Aortic smooth muscle cell (primary cell): ENCODE results near the gene SULT4A1. TPM values are rescaled to one million over a fixed set of nuclear protein-coding genes. Genes with fewer than 3 reads are reported as not detected.

ENCODE experiments used
- total RNA-seq: library from RNA; depleted of rRNA; stranded (reverse); fragments of >200 nt; gene quantifications from 2 replicates; pipeline ENCODE4 v1.2.3, GENCODE V29; 2014

SULT4A1 gene, protein sequence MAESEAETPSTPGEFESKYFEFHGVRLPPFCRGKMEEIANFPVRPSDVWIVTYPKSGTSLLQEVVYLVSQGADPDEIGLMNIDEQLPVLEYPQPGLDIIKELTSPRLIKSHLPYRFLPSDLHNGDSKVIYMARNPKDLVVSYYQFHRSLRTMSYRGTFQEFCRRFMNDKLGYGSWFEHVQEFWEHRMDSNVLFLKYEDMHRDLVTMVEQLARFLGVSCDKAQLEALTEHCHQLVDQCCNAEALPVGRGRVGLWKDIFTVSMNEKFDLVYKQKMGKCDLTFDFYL
- 0.26 and 0.31 TPM in 2 replicates for total RNA-seq

DNA sequence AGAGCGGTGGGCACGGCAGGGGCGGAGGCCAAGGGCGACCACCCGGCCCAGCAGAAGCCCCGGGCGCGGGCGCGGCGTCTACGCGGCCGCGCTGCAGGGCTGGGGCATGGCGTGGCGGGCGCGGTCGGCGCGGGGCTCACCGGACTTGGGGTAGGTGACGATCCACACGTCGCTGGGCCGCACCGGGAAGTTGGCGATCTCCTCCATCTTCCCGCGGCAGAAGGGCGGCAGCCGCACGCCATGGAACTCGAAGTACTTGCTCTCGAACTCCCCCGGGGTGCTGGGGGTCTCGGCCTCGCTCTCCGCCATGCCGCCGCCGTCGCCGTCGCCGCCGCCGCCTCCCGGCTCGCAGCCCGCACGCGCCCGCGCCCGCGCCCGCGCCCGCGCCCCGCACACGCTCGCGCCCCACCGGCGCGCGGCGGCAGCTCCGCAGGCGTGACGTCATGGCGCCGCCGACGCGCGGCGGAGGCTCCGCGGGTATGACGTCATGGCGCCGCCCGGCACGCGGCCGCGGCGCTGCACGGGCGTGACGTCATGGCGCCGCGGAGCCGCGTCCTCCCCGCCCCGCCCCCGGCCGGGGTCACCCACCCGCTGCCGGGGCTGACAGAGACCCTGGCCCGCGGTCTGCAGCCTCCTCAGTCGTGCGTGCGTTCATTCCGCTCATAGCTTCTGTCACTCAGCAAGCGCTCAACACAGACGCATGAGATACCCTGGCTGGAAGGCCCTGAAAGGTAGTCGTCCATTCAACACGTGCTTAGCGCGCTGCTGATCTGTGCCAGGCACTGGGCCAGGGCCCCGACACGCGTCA lies at the start of gene SULT4A1:
TSS of gene SULT4A1 (minus strand) at position 440 of the 808 bp plus-strand sequence. CDS start at position 309, 131 bp downstream.

DNA sequence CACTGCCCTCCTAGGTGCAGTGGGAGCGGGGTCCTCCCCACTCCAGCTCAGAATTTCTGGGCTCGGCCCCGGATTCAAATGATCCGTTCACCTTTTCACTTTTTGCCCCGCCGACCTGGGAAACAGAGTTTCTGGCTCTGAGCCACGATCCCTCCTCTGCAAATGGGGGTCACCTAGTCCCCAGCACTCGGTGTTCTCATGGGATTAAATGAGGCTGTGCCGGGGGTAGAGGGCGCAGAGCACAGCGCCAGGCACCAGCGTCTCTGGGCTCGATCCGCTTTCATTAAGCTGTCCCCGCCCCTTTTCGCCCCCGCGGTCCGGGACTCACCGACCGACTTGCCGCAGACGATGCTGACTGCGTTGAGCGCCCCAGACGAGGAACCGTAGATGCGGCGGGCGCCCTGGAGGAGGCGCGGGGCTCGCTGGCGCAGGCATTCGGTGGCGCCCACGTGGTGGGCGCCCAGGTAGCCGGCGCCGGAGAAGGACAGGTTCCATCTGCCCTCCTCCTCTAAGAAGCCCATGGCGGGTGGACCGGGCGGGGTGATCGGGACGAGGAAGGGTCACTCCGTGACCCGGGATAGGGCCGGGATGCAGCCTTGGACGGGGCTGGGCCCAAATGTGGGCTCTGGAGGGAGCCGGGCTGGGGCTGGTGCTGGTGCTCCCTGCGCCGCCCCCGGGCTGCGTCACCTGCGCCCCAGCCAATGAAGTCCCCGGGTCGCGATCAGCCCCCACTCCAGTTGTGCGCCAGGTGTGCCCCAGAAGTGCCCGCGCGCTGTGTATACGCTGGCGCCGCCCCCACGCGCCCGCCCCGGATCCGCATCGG lies 29.3 kb upstream of the SULT4A1 start, which contains the start of gene PNPLA5:
TSS of gene PNPLA5 (minus strand) at position 654 of the 823 bp plus-strand sequence. CDS start at position 521, 133 bp downstream.

DNA sequence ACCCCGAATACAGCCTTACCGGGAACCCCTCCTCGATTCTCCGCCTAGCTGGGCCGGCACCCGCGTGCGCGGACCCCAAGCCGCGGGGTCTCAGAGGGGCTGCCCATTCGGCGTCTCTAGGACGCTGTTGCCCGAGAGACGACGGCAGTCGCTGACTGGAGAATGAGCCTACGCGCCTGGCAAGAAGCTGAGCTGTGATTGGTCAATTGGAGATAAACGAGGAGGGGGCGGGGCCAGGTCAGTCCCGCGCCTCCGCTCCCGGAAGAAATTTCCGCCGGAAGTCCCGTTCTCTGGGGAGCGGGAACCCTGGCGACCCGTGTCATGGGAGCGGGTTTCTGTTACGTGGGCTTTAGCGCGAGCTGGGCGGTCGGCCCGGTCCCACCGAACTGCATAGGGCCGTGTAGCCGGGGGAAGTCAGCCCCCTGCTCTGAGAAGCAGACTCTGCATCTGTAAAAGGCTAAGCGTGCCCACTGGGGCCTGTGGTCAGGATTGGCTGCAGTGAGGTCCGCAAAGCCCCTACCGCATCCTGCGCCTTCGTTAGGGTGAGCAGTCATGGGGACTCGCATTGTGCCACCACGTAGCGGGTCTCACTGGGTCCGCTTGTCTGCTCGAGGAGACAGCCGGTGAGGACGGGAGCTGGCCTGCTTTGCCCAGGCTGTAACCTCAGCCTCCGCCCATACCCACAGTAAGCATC lies 50.0 kb downstream of the SULT4A1 start, which contains the start of gene EFCAB6:
TSS of gene EFCAB6 (minus strand) at position 157 of the 694 bp plus-strand sequence. CDS start 29,987 bp downstream, outside the sequence.

Other genes with a start within 250 kb of the SULT4A1 start
- gene EFCAB6, start 50.2 kb downstream of the SULT4A1 start, total RNA-seq: 2.4 and 2.5 TPM in 2 replicates
- not detected in 2 replicates for gene PNPLA5, start 29.5 kb upstream of the SULT4A1 start, total RNA-seq
- gene PNPLA3, start 61.3 kb upstream of the SULT4A1 start, total RNA-seq: 1.1 and 2.4 TPM in 2 replicates
- 38.4 and 44.1 TPM in 2 replicates for gene SAMM50, start 92.9 kb upstream of the SULT4A1 start, total RNA-seq
- 22.5 and 29.8 TPM in 2 replicates for gene PARVB, start 161.8 kb upstream of the SULT4A1 start, total RNA-seq